HUES64 (cell line): ENCODE measurements around the gene RTCB.
"Not testable (repeated sequence)": the region's sequence is repeated elsewhere in the genome, so short reads cannot be mapped to it uniquely, and the experiment has no call there.

Source experiments
- H3K27ac ChIP-seq: 2 replicates; pipeline ENCODE4 v1.7.0; 2013; ENCODE audit warnings: low read depth, low read length, inconsistent platforms
- H3K27me3 ChIP-seq: 2 replicates; pipeline ENCODE4 v1.6.1; 2013; ENCODE audit warnings: mild to moderate bottlenecking, low read length; ENCODE audit not compliant: insufficient read depth
- H3K36me3 ChIP-seq: 2 replicates; pipeline ENCODE4 v1.6.1; 2013; ENCODE audit warnings: mild to moderate bottlenecking, low read length; ENCODE audit not compliant: insufficient read depth
- H3K4me1 ChIP-seq: 2 replicates; pipeline ENCODE4 v1.6.1; 2013; ENCODE audit warnings: mild to moderate bottlenecking, low read length, moderate library complexity; ENCODE audit not compliant: insufficient read depth
- H3K4me3 ChIP-seq: 2 replicates; pipeline ENCODE4 v1.5.1; 2013; ENCODE audit warnings: mild to moderate bottlenecking, low read length, moderate library complexity
- H3K9ac ChIP-seq: 2 replicates; pipeline ENCODE4 v1.6.1; 2013; ENCODE audit warnings: mild to moderate bottlenecking, low read depth, low read length
- H3K9me3 ChIP-seq: 2 replicates; pipeline ENCODE4 v1.6.1; 2013; ENCODE audit warnings: low read depth, low read length; ENCODE audit not compliant: insufficient read depth
- WGBS: fragments of 150-250, 120-280 bp; methylation state at CpG from one replicate; pipeline ENCODE4 v1.1.7; 2013; ENCODE audit warnings: missing lambda C conversion rate; 5-methylcytosine and 5-hydroxymethylcytosine counted together

The RTCB gene

GRCh38 chr22:32355760-32356159, 56.3 kb downstream of the RTCB start:
- Histone ChIP-seq H3K9ac (no peak overlapping the region), H3K27ac (no peak overlapping the region), H3K27me3 (no peaks in the 10 kb centered on the region), H3K4me1 (peaks cover 9% of the 10 kb centered on the region; the same call in 1 of the 2 replicates), H3K9me3 (no peaks in the 10 kb centered on the region), H3K36me3 (no peaks in the 10 kb centered on the region), H3K4me3 (no peak overlapping the region)
- 80% methylated on average over 3 of the region's 3 CpGs for WGBS

GRCh38 chr22:32354360-32355351, 57.4 kb downstream of the RTCB start:
- no peaks in the 10 kb centered on the region for H3K36me3 ChIP-seq
- no peaks in the 10 kb centered on the region for H3K9me3 ChIP-seq
- H3K4me1 ChIP-seq: peaks cover 9% of the 10 kb centered on the region; the same call in 1 of the 2 replicates
- H3K4me3 ChIP-seq: no peak overlapping the region
- no peak overlapping the region for H3K27ac ChIP-seq
- no peak overlapping the region for H3K9ac ChIP-seq
- no peaks in the 10 kb centered on the region for H3K27me3 ChIP-seq
- 89% methylated on average over 30 of the region's 30 CpGs for WGBS

GRCh38 chr22:32353840-32354239, 58.2 kb downstream of the RTCB start:
- no peaks in the 10 kb centered on the region for H3K27me3 ChIP-seq
- H3K9ac ChIP-seq: no peak overlapping the region
- no peak overlapping the region for H3K27ac ChIP-seq
- H3K36me3 ChIP-seq: no peaks in the 10 kb centered on the region
- H3K4me3 ChIP-seq: no peak overlapping the region
- WGBS: 98% methylated on average over 19 of the region's 19 CpGs
- peaks cover 9% of the 10 kb centered on the region; the same call in 1 of the 2 replicates for H3K4me1 ChIP-seq
- H3K9me3 ChIP-seq: no peaks in the 10 kb centered on the region

- Histone ChIP-seq H3K9ac (no peak overlapping the region), H3K4me1 (peaks cover 9% of the 10 kb centered on the region; the same call in 1 of the 2 replicates), H3K27ac (no peak overlapping the region), H3K36me3 (no peaks in the 10 kb centered on the region), H3K9me3 (no peaks in the 10 kb centered on the region), H3K4me3 (no peak overlapping the region), H3K27me3 (no peaks in the 10 kb centered on the region)
- 94% methylated on average over 28 of the region's 28 CpGs for WGBS
Measured at GRCh38 chr22:32353292-32353691, 58.8 kb downstream of the RTCB start.

GRCh38 chr22:32352681-32353080, 59.4 kb downstream of the RTCB start:
- no peak overlapping the region for H3K9ac ChIP-seq
- no peaks in the 10 kb centered on the region for H3K27me3 ChIP-seq
- H3K36me3 ChIP-seq: no peaks in the 10 kb centered on the region
- H3K9me3 ChIP-seq: no peaks in the 10 kb centered on the region
- H3K4me1 ChIP-seq: peaks cover 9% of the 10 kb centered on the region; the same call in 1 of the 2 replicates
- H3K4me3 ChIP-seq: no peak overlapping the region
- 94% methylated on average over 14 of the region's 14 CpGs for WGBS
- H3K27ac ChIP-seq: no peak overlapping the region

- not testable (repeated sequence) for H3K27ac ChIP-seq, H3K4me3 ChIP-seq, H3K9me3 ChIP-seq, H3K9ac ChIP-seq, H3K27me3 ChIP-seq, H3K4me1 ChIP-seq, H3K36me3 ChIP-seq
- WGBS: no CpG with 5 or more reads among the region's 1 CpG
Measured at GRCh38 chr22:32351875-32352274, 60.2 kb downstream of the RTCB start.

- Histone ChIP-seq H3K27ac (no peak overlapping the region), H3K9ac (no peak overlapping the region), H3K4me3 (no peak overlapping the region), H3K27me3 (no peaks in the 10 kb centered on the region), H3K4me1 (no peaks in the 10 kb centered on the region), H3K36me3 (no peaks in the 10 kb centered on the region), H3K9me3 (no peaks in the 10 kb centered on the region)
- 68% methylated on average over 4 of the region's 6 CpGs for WGBS
Measured at GRCh38 chr22:32348031-32348611, 63.9 kb downstream of the RTCB start.

GRCh38 chr22:32343941-32344340, 68.1 kb downstream of the RTCB start:
- no peaks in the 10 kb centered on the region for H3K36me3 ChIP-seq
- H3K4me1 ChIP-seq: peaks cover 5% of the 10 kb centered on the region; the same call in 1 of the 2 replicates
- no peak overlapping the region for H3K4me3 ChIP-seq
- WGBS: 84% methylated on average over 5 of the region's 5 CpGs
- H3K9me3 ChIP-seq: no peaks in the 10 kb centered on the region
- no peak overlapping the region for H3K9ac ChIP-seq
- no peaks in the 10 kb centered on the region for H3K27me3 ChIP-seq
- no peak overlapping the region for H3K27ac ChIP-seq

- H3K36me3 ChIP-seq: no peaks in the 10 kb centered on the region
- no peak overlapping the region for H3K27ac ChIP-seq
- WGBS: 92% methylated on average over 2 of the region's 2 CpGs
- H3K9ac ChIP-seq: no peak overlapping the region
- peaks cover 5% of the 10 kb centered on the region; the same call in 1 of the 2 replicates for H3K4me1 ChIP-seq
- no peaks in the 10 kb centered on the region for H3K27me3 ChIP-seq
- no peaks in the 10 kb centered on the region for H3K9me3 ChIP-seq
- H3K4me3 ChIP-seq: no peak overlapping the region
Measured at GRCh38 chr22:32342977-32343376, 69.1 kb downstream of the RTCB start.

GRCh38 chr22:32341122-32341740, 70.8 kb downstream of the RTCB start:
- 85% methylated on average over 13 of the region's 13 CpGs for WGBS
- Histone ChIP-seq H3K36me3 (no peaks in the 10 kb centered on the region), H3K4me1 (peaks cover 8% of the 10 kb centered on the region), H3K27ac (no peak overlapping the region), H3K4me3 (no peak overlapping the region), H3K9ac (no peak overlapping the region), H3K9me3 (no peaks in the 10 kb centered on the region), H3K27me3 (no peaks in the 10 kb centered on the region)

- H3K9me3 ChIP-seq: no peaks in the 10 kb centered on the region
- H3K4me3 ChIP-seq: no peak overlapping the region
- no peaks in the 10 kb centered on the region for H3K36me3 ChIP-seq
- no peak overlapping the region for H3K27ac ChIP-seq
- 91% methylated on average over 11 of the region's 11 CpGs for WGBS
- no peaks in the 10 kb centered on the region for H3K27me3 ChIP-seq
- H3K4me1 ChIP-seq: peaks cover 16% of the 10 kb centered on the region
- H3K9ac ChIP-seq: no peak overlapping the region
Measured at GRCh38 chr22:32340411-32340810, 71.6 kb downstream of the RTCB start.
